CD8-positive, alpha-beta memory T cell (primary cell): Measurements from ENCODE around the gene C1QTNF1. TPM values are rescaled to one million over a fixed set of nuclear protein-coding genes. Genes with fewer than 3 reads are reported as not detected.
A peak's percentile ranks its signal among the peaks of the same experiment; 100 is the strongest.

ENCODE experiments used
- CTCF ChIA-PET: fragments of 350-600 bp; sonication (Branson Sonifier 250); formaldehyde crosslinking; loops from one replicate; lab custom pipeline; 2021; ENCODE audit warnings: antibody characterized with exemption; lab: Charles Lee
- POLR2A ChIA-PET: fragments of 350-600 bp; sonication (Branson Sonifier 250); formaldehyde crosslinking; loops from one replicate; lab custom pipeline; 2021; ENCODE audit warnings: antibody characterized with exemption; lab: Charles Lee
- DNase-seq, 5 donors: peaks; one replicate each; pipeline versions ENCODE4 v3.0.0 to v3.0.0-alpha.2; 2020 to 2022; ENCODE audit warnings: mixed read lengths in 1 of 5
- H3K27ac ChIP-seq: one replicate; pipeline ENCODE4 v1.7.0; 2013; ENCODE audit warnings: low read depth, mild to moderate bottlenecking, low read length, moderate library complexity
- H3K27me3 ChIP-seq: 2 replicates; pipeline ENCODE4 v1.7.0; 2013; ENCODE audit warnings: low read length, mild to moderate bottlenecking; ENCODE audit not compliant: insufficient read depth, poor library complexity, severe bottlenecking
- H3K36me3 ChIP-seq: 2 replicates; pipeline ENCODE4 v1.7.0; 2013; ENCODE audit warnings: mild to moderate bottlenecking, low read length, moderate library complexity; ENCODE audit not compliant: insufficient read depth
- H3K4me1 ChIP-seq: 2 replicates; pipeline ENCODE4 v1.7.0; 2013; ENCODE audit warnings: mild to moderate bottlenecking, low read length, moderate library complexity; ENCODE audit not compliant: insufficient read depth
- H3K4me3 ChIP-seq: 2 replicates; pipeline ENCODE4 v1.7.0; 2013; ENCODE audit warnings: mild to moderate bottlenecking, low read length
- H3K9me3 ChIP-seq: 2 replicates; pipeline ENCODE4 v1.7.0; 2013; ENCODE audit warnings: mild to moderate bottlenecking, low read length
- H3K27ac Mint-ChIP-seq, 8 donors: one replicate each; pipeline ENCODE4 v1.8.0; 2020 to 2021; ENCODE audit warnings: mixed read lengths in 8 of 8, mild to moderate bottlenecking in 6 of 8, inconsistent platforms in 3 of 8, moderate library complexity in 3 of 8
- H3K27me3 Mint-ChIP-seq, 2 donors: one replicate each; pipeline ENCODE4 v1.8.0; 2020 to 2021; ENCODE audit warnings: mixed read lengths in 2 of 2, mild to moderate bottlenecking in 1 of 2, moderate library complexity in 1 of 2
- H3K36me3 Mint-ChIP-seq, 3 donors: one replicate each; pipeline ENCODE4 v1.8.0; 2020 to 2021; ENCODE audit warnings: mixed read lengths in 3 of 3, inconsistent platforms in 1 of 3, mild to moderate bottlenecking in 1 of 3
- H3K4me1 Mint-ChIP-seq, 3 donors: one replicate each; pipeline ENCODE4 v1.8.0; 2020 to 2021; ENCODE audit warnings: mixed read lengths in 3 of 3, inconsistent platforms in 1 of 3, mild to moderate bottlenecking in 1 of 3
- H3K4me3 Mint-ChIP-seq, 7 donors: one replicate each; pipeline ENCODE4 v1.8.0; 2020 to 2021; ENCODE audit warnings: mixed read lengths in 7 of 7, mild to moderate bottlenecking in 6 of 7, moderate library complexity in 4 of 7, inconsistent platforms in 2 of 7
- H3K9me3 Mint-ChIP-seq, 5 donors: one replicate each; pipeline ENCODE4 v1.8.0; 2020 to 2022; ENCODE audit warnings: mixed read lengths in 5 of 5, mild to moderate bottlenecking in 3 of 5, moderate library complexity in 2 of 5, inconsistent platforms in 1 of 5
- polyA plus RNA-seq: library from polyadenylated mRNA; unstranded; fragments of 300-500 nt; fragmentation: Illumina TruSeq; gene quantifications from one replicate; pipeline ENCODE4 v1.2.3, GENCODE V29; 2021
- total RNA-seq, 2 experiments: library from RNA; stranded (reverse); gene quantifications; one replicate each; pipeline ENCODE4 v1.2.3, GENCODE V29; 2021

Gene C1QTNF1
- total and polyA plus RNA-seq, 3 experiments from 2014 or later = 0.22 TPM; not detected in 2

- H3K27me3 Mint-ChIP-seq = peaks cover 25 to 47% of the 10 kb centered on the region in 2 donors
- H3K27me3 ChIP-seq = peaks cover 11% of the 10 kb centered on the region
- CTCF ChIA-PET = no interaction called here
Observed at GRCh38 chr17:79098282-79098867, 74.4 kb downstream of the C1QTNF1 start.

More at GRCh38 chr17:79098282-79098867, 74.4 kb downstream of the C1QTNF1 start:
- no peaks in the 10 kb centered on the region for H3K36me3 ChIP-seq
- Mint-ChIP-seq H3K4me1 (peaks cover 4 to 14% (median 12%) of the 10 kb centered on the region in 3 donors), H3K27ac (peak overlapping the region in 1 of 8 donors; percentile 40), H3K9me3 (no peaks in the 10 kb centered on the region), H3K4me3 (no peak overlapping the region), H3K36me3 (no peaks in the 10 kb centered on the region)
- no peak overlapping the region for H3K4me3 ChIP-seq
- H3K9me3 ChIP-seq = no peaks in the 10 kb centered on the region
- DNase-seq = no peak
- peaks cover 5% of the 10 kb centered on the region for H3K4me1 ChIP-seq
- H3K27ac ChIP-seq = no peak overlapping the region
- POLR2A ChIA-PET = no interaction called here

Other genes with a start within 250 kb of the C1QTNF1 start
- 100 to 1,000 TPM; 115 to 129 TPM for gene CYTH1, start 241.9 kb upstream of the C1QTNF1 start, total RNA-seq
- gene CYTH1, start 241.9 kb upstream of the C1QTNF1 start, polyA plus RNA-seq = 279 TPM
- gene USP36, start 183.4 kb upstream of the C1QTNF1 start, total RNA-seq = 100 to 1,000 TPM; 118 to 122 TPM
- 43.2 TPM for gene USP36, start 183.4 kb upstream of the C1QTNF1 start, polyA plus RNA-seq
- gene CEP295NL, start 121.0 kb upstream of the C1QTNF1 start, total RNA-seq = not detected
- gene CEP295NL, start 121.0 kb upstream of the C1QTNF1 start, polyA plus RNA-seq = not detected
- gene TIMP2, start 98.8 kb upstream of the C1QTNF1 start, total RNA-seq = 1 to 10 TPM; 1.3 to 1.6 TPM
- gene TIMP2, start 98.8 kb upstream of the C1QTNF1 start, polyA plus RNA-seq = 0.08 TPM
- gene LGALS3BP, start 44.2 kb upstream of the C1QTNF1 start, total RNA-seq = 1 to 10 TPM; 8.6 to 9.1 TPM
- 23.1 TPM for gene LGALS3BP, start 44.2 kb upstream of the C1QTNF1 start, polyA plus RNA-seq
- gene CANT1, start 14.4 kb upstream of the C1QTNF1 start, total RNA-seq = 10 to 100 TPM; 45.5 to 47.3 TPM
- 13.4 TPM for gene CANT1, start 14.4 kb upstream of the C1QTNF1 start, polyA plus RNA-seq
- gene ENGASE, start 50.7 kb downstream of the C1QTNF1 start, total RNA-seq = 10 to 100 TPM; 33.2 to 38.3 TPM
- 3.5 TPM for gene ENGASE, start 50.7 kb downstream of the C1QTNF1 start, polyA plus RNA-seq